BLaER1 treated with 17β-estradiol and CSF1 and Interleukin-3, amounts not matched to agents 10 nM and 100 nM (cell line): Measurements from ENCODE around the gene CCDC81.

Experiments used
- H3K27ac ChIP-seq, 11 experiments: shearing (Covaris generic); formaldehyde crosslinking; 2 replicates each; pipeline ENCODE4 v1.8.1; 2022
- H3K27me3 ChIP-seq, 11 experiments: shearing (Covaris generic); formaldehyde crosslinking; 2 replicates each; pipeline ENCODE4 v1.8.1; 2022
- H3K36me3 ChIP-seq, 11 experiments: shearing (Covaris generic); formaldehyde crosslinking; 2 replicates each; pipeline ENCODE4 v1.8.1; 2022
- H3K4me1 ChIP-seq, 10 experiments: shearing (Covaris generic); formaldehyde crosslinking; 2 replicates each; pipeline ENCODE4 v1.8.1; 2022
- H3K4me2 ChIP-seq, 11 experiments: shearing (Covaris generic); formaldehyde crosslinking; 2 replicates each; pipeline ENCODE4 v1.8.1; 2022
- H3K4me3 ChIP-seq, 10 experiments: shearing (Covaris generic); formaldehyde crosslinking; 2 replicates each; pipeline ENCODE4 v1.8.1; 2022
- H3K9ac ChIP-seq, 11 experiments: shearing (Covaris generic); formaldehyde crosslinking; 2 replicates each; pipeline ENCODE4 v1.8.1; 2022
- H3K9me3 ChIP-seq, 11 experiments: shearing (Covaris generic); formaldehyde crosslinking; replicated peaks in 1 of 11; 2 replicates each; pipeline ENCODE4 v1.8.1; 2022
- H4K20me1 ChIP-seq, 11 experiments: shearing (Covaris generic); formaldehyde crosslinking; 2 replicates each; pipeline ENCODE4 v1.8.1; 2022
- Cebpa-rat ChIP-seq, 11 experiments: shearing (Covaris generic); IDR thresholded peaks; 2 replicates each; pipeline ENCODE4 v1.8.1; 2022

Gene CCDC81

DNA sequence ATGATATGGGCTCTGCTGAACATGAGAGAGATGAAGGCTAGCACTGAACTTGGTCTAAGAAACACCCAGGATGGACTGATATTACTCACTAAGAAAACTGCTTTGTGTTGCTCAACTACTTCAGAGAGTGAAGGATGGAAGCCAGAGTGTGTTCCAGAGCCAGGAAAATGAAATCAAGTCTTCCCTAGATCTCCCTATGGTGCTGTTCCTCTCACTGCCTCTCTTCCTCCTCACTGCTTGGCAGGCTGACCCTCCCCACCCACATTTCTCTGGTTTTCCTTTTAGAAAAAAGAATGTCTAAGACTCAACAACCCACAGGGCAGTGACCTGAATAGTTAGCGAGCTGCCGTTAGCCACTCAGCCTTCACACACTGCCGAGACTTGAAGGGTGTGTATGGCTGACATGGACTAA, 65.6 kb downstream of the CCDC81 start:
- no peak overlapping the region for H3K9ac ChIP-seq
- H3K36me3 ChIP-seq: no peaks in the 10 kb centered on the region
- TF ChIP-seq Cebpa-rat (IDR thresholded peaks at IDR 0.05): no peak
- no peaks in the 10 kb centered on the region for H4K20me1 ChIP-seq
- H3K4me1 ChIP-seq: peaks cover 16 to 46% (median 38%) of the 10 kb centered on the region in 10 experiments
- H3K4me3 ChIP-seq: no peak overlapping the region
- H3K27ac ChIP-seq: no peak overlapping the region
- H3K4me2 ChIP-seq: peak overlapping the region in 10 of 11 experiments; percentile 20 to 60 (median 30); a peak in 14 of 22 replicates
- no peaks in the 10 kb centered on the region for H3K27me3 ChIP-seq
- H3K9me3 ChIP-seq: no peaks in the 10 kb centered on the region

DNA sequence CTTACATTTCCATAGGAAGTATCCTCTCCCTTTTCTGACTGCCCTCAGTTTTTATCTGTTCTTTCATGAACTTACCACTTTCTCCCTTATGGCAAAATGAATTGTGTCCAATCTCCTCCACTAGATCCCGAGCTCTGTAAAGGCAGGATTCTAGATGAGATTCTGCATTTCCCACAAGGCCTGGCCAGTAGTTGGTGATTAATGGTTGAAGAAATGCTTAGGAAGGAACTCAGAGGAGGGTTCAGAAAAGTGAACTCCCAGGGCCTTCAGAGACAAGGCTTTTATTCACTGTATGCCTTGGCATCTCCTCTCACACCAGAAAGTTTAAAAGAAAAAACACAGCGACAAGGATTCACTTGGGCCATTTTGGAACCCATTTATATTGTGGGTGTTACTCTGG, 66.2 kb downstream of the CCDC81 start:
- H3K4me1 ChIP-seq: peaks cover 16 to 46% (median 38%) of the 10 kb centered on the region in 10 experiments
- no peaks in the 10 kb centered on the region for H4K20me1 ChIP-seq
- H3K4me2 ChIP-seq: peak overlapping the region in 10 of 11 experiments; percentile 20 to 60 (median 30); a peak in 14 of 22 replicates
- no peaks in the 10 kb centered on the region for H3K27me3 ChIP-seq
- TF ChIP-seq Cebpa-rat (IDR thresholded peaks at IDR 0.05): no peak
- no peak overlapping the region for H3K4me3 ChIP-seq
- no peak overlapping the region for H3K9ac ChIP-seq
- no peak overlapping the region for H3K27ac ChIP-seq
- H3K36me3 ChIP-seq: no peaks in the 10 kb centered on the region
- H3K9me3 ChIP-seq: no peaks in the 10 kb centered on the region

GRCh38 chr11:86442420-86442819, 67.7 kb downstream of the CCDC81 start:
- H3K27ac ChIP-seq: no peak overlapping the region
- no peaks in the 10 kb centered on the region for H3K36me3 ChIP-seq
- no peaks in the 10 kb centered on the region for H3K9me3 ChIP-seq
- no peak overlapping the region for H3K4me3 ChIP-seq
- H3K4me2 ChIP-seq: peak overlapping the region in 10 of 11 experiments; percentile 1 to 83 (median 70); a peak in 17 of 22 replicates
- peaks cover 16 to 61% (median 45%) of the 10 kb centered on the region in 10 experiments for H3K4me1 ChIP-seq
- H4K20me1 ChIP-seq: no peaks in the 10 kb centered on the region
- no peaks in the 10 kb centered on the region for H3K27me3 ChIP-seq
- no peak overlapping the region for H3K9ac ChIP-seq
- no peak for TF ChIP-seq Cebpa-rat (IDR thresholded peaks at IDR 0.05)

- peaks cover 17 to 65% (median 49%) of the 10 kb centered on the region in 10 experiments for H3K4me1 ChIP-seq
- no peak for TF ChIP-seq Cebpa-rat (IDR thresholded peaks at IDR 0.05)
Observed at GRCh38 chr11:86442827-86443226, 68.1 kb downstream of the CCDC81 start.

DNA sequence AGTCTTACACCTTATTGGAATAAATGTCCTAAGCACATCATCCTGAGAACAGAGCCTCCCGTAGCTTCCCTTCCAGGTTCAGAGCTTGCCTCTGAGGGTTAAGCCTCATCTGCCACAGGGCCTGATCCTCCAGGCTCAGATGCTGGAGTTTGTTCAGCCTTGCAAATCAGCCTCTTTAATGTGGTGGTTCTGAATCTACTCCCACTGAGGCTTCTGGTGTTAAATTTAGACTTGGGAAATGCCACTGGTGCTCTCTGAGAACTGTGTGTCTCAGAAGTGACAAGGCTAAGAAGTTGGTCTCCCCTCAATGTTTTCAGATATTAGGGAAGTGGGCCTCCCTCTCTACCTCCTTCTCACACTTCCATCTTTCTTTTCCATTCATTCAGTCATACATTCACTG, 68.7 kb downstream of the CCDC81 start:
- Histone ChIP-seq H3K27ac (peak overlapping the region in 3 of 11 experiments; percentile 39 to 50 (median 41); a peak in 5 of 22 replicates), H3K36me3 (no peaks in the 10 kb centered on the region), H3K9me3 (no peaks in the 10 kb centered on the region), H3K27me3 (no peaks in the 10 kb centered on the region), H3K9ac (peak overlapping the region in 2 of 11 experiments; percentile 29 to 36; a peak in 2 of 22 replicates), H3K4me3 (no peak overlapping the region), H3K4me1 (peaks cover 22 to 70% (median 55%) of the 10 kb centered on the region in 10 experiments), H3K4me2 (peak overlapping the region; percentile 1 to 83 (median 70); a peak in 21 of 22 replicates), H4K20me1 (no peaks in the 10 kb centered on the region)
- no peak for TF ChIP-seq Cebpa-rat (IDR thresholded peaks at IDR 0.05)

More at GRCh38 chr11:86442827-86443226, 68.1 kb downstream of the CCDC81 start:
- H3K4me2 ChIP-seq: peak overlapping the region in 10 of 11 experiments; percentile 1 to 83 (median 70); a peak in 21 of 22 replicates
- H3K27ac ChIP-seq: peak overlapping the region in 3 of 11 experiments; percentile 13 to 39 (median 27); a peak in 4 of 22 replicates
- no peaks in the 10 kb centered on the region for H3K27me3 ChIP-seq
- no peaks in the 10 kb centered on the region for H4K20me1 ChIP-seq
- no peaks in the 10 kb centered on the region for H3K9me3 ChIP-seq
- H3K36me3 ChIP-seq: no peaks in the 10 kb centered on the region
- H3K9ac ChIP-seq: peak overlapping the region in 1 of 11 experiments; percentile 36; a peak in 1 of 22 replicates
- no peak overlapping the region for H3K4me3 ChIP-seq

DNA sequence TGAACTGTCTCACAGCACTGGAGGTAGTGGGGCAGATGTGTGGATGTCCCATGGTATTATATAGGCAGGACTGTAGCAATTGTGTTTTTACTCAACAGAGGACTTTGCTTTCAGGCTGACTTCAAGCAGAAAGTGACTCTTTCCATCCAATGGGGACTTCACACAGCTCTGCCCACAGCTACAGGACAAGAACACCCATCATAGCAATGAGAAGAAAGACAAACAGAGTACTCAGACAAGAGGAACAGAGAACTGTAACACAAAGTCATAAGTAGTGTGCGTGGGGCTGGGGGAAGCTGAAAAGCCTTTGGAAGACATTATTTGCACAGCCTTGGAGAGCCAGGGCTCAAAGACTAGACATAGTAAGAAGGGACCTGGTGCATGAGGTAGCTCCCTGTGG, 70.3 kb downstream of the CCDC81 start:
- H3K4me2 ChIP-seq: peak overlapping the region in 7 of 11 experiments; percentile 2 to 83 (median 70); a peak in 9 of 22 replicates
- H3K27me3 ChIP-seq: no peaks in the 10 kb centered on the region
- no peaks in the 10 kb centered on the region for H4K20me1 ChIP-seq
- no peak overlapping the region for H3K4me3 ChIP-seq
- H3K4me1 ChIP-seq: peaks cover 17 to 86% (median 71%) of the 10 kb centered on the region in 10 experiments
- no peak for TF ChIP-seq Cebpa-rat (IDR thresholded peaks at IDR 0.05)
- H3K27ac ChIP-seq: no peak overlapping the region
- no peak overlapping the region for H3K9ac ChIP-seq
- H3K9me3 ChIP-seq: peaks cover 0 to 12% (median 0%) of the 10 kb centered on the region in 11 experiments; a peak in 3 of 22 replicates
- H3K36me3 ChIP-seq: no peaks in the 10 kb centered on the region

DNA sequence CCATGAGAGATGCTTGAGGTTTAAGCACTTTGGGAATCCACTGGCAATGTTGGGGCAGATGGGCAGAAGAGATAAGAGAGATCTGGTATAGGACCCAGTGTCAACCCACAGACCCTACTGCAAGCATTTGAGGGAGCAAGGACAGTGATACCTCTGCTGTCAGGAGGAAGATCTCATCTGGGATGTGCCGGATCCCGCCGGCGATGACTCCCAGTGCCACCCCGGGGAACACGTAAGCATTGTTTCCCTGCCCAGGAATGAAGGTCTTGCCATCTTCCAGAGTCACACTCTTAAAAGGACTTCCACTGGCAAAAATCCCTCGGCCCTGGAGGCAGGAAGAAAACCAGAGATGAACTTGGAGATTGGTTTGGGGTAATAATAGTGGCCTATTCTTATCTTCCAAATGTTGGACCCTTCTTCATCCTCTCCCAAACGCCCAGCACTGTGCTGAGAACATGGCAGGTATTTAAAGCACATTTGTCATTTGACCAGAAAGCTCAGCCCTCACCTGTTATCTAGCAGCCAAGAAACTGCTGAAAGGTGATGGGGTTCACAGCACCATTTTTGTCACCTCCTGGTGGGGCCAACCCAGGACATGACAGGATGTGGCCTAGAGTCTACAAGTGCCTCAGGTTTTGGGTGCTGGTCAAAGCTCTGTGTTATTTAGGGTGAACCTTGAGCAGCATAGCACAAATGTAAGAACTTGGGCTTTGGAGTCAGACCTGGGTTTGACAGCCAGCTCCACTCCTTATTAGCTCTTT, 71.7 kb downstream of the CCDC81 start:
- Histone ChIP-seq H3K36me3 (no peaks in the 10 kb centered on the region), H3K27ac (0 out of 22 replicates have a peak overlapping the region, but pooled peaks of 1 of the 11 experiments have one; percentile 67), H4K20me1 (no peaks in the 10 kb centered on the region), H3K9me3 (peaks cover 0 to 12% (median 0%) of the 10 kb centered on the region in 11 experiments; a peak in 3 of 22 replicates), H3K9ac (no peak overlapping the region), H3K4me1 (peaks cover 17 to 81% (median 66%) of the 10 kb centered on the region in 10 experiments), H3K4me2 (peak overlapping the region in 7 of 11 experiments; percentile 56 to 75 (median 70); a peak in 13 of 22 replicates), H3K4me3 (no peak overlapping the region), H3K27me3 (no peaks in the 10 kb centered on the region)
- TF ChIP-seq Cebpa-rat (IDR thresholded peaks at IDR 0.05): no peak

DNA sequence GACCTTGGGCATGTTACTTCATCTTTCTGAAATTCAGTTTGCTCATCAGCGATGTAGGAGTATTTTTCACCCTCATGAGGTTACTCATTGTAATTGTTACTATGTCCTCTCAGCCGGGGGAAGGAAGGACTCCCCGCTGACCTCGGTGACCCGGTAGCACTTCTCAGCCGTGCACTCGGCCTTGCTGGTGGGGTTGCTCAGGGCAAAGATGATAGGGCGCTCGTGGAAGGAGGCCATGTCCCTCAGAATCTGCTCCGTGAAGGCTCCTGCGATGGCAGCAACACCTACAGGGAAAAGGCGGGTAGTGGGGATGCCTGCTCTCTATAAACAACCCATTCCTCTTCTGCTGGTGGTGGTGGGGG, 72.2 kb downstream of the CCDC81 start:
- H3K27ac ChIP-seq: peak overlapping the region in 5 of 11 experiments; percentile 4 to 78 (median 67); a peak in 6 of 22 replicates
- H4K20me1 ChIP-seq: no peaks in the 10 kb centered on the region
- H3K9ac ChIP-seq: no peak overlapping the region
- no peak overlapping the region for H3K4me3 ChIP-seq
- H3K4me2 ChIP-seq: peak overlapping the region in 8 of 11 experiments; percentile 25 to 75 (median 67); a peak in 15 of 22 replicates
- no peaks in the 10 kb centered on the region for H3K36me3 ChIP-seq
- H3K27me3 ChIP-seq: no peaks in the 10 kb centered on the region
- no peak for TF ChIP-seq Cebpa-rat (IDR thresholded peaks at IDR 0.05)
- peaks cover 0 to 12% (median 0%) of the 10 kb centered on the region in 11 experiments; a peak in 3 of 22 replicates for H3K9me3 ChIP-seq
- peaks cover 17 to 81% (median 65%) of the 10 kb centered on the region in 10 experiments for H3K4me1 ChIP-seq
